ENCODE results near the gene DNMT3A.

GRCh38 chr2:25283921-25284320 lies 57.8 kb downstream of the DNMT3A start:
- no peak for TF ChIP-seq POLR2A (IDR thresholded peaks at IDR 0.05; ENCODE audit: low read depth)
- TF ChIP-seq CTCF (IDR thresholded peaks at IDR 0.05), result no peak
- no peak for TF ChIP-seq EP300 (IDR thresholded peaks at IDR 0.05)
- no peak for TF ChIP-seq POLR2AphosphoS5 (IDR thresholded peaks at IDR 0.05)
